HepG2 (cell line): ENCODE results near the gene TBC1D22A. TPM values are rescaled to one million over a fixed set of nuclear protein-coding genes. Genes with fewer than 3 reads are reported as not detected.

Experiments
- ATAC-seq: fragments of 200-7000 bp; cut with Tn5 transposase; 3 replicates; pipeline ENCODE4 v1.9.1; 2020; ENCODE audit warnings: mild to moderate bottlenecking, moderate library complexity
- BruUV-seq: library from RNA; stranded (reverse); fragments of 400-500 nt; replicated peaks from 2 replicates; lab custom pipeline; 2021; lab: Mats Ljungman, UMichigan
- CTCF ChIA-PET: fragments of 300-600 bp; formaldehyde crosslinking; extraction: SDS; loops from one replicate; lab custom pipeline; 2021; ENCODE audit warnings: low total read pairs, inconsistent platforms, low intra/inter-chr PET ratio; lab: Yijun Ruan, JAX
- POLR2A ChIA-PET: fragments of 350-600 bp; sonication (Branson Sonifier 250); formaldehyde crosslinking; loops from one replicate; lab custom pipeline; 2020; ENCODE audit warnings: antibody characterized with exemption, inconsistent platforms; lab: Yijun Ruan, JAX
- DNase-seq: peaks from one replicate; pipeline ENCODE4 v3.0.0-alpha.2; 2015; ENCODE audit warnings: low spot score
- FAIRE-seq: peaks from 3 replicates; lab custom pipeline; 2011; peaks lifted over from hg19 to GRCh38; lab: Jason Lieb, UNC
- H2AFZ ChIP-seq: one replicate; pipeline ENCODE4 v1.6.1; 2011; ENCODE audit warnings: low read length, inconsistent platforms
- H3K27ac ChIP-seq: fragments of 300-600 bp; 3 replicates; pipeline ENCODE4 v1.8.0; 2011; ENCODE audit warnings: mixed run types, mild to moderate bottlenecking, mixed read lengths, low read length, inconsistent platforms; ENCODE audit not compliant: insufficient read depth; ENCODE audit errors: extremely low read length
- H3K27me3 ChIP-seq, 2 experiments: fragments of 200-600 bp in 1 of 2; 2 replicates in 1 of 2; 3 replicates in 1 of 2; pipeline versions ENCODE4 v1.6.0 to v1.8.0; 2011; ENCODE audit warnings: low read length in 2 of 2, mild to moderate bottlenecking in 2 of 2, moderate library complexity in 2 of 2, inconsistent platforms in 1 of 2; ENCODE audit not compliant: insufficient read depth in 2 of 2, control insufficient read depth in 1 of 2
- H3K36me3 ChIP-seq, 2 experiments: fragments of 200-600 bp in 1 of 2; replicated peaks in 1 of 2; 2 replicates in 1 of 2; 3 replicates in 1 of 2; pipeline versions ENCODE4 v1.5.1 to v1.8.0; 2011; ENCODE audit warnings: low read length in 2 of 2, inconsistent platforms in 1 of 2; ENCODE audit not compliant: insufficient read depth in 2 of 2, control insufficient read depth in 1 of 2
- H3K4me1 ChIP-seq: 2 replicates; pipeline ENCODE4 v1.5.1; 2012; ENCODE audit warnings: low read length, inconsistent platforms; ENCODE audit not compliant: insufficient read depth
- H3K4me2 ChIP-seq: 2 replicates; pipeline ENCODE4 v1.6.0; 2011; ENCODE audit warnings: low read depth, low read length, inconsistent platforms
- H3K4me3 ChIP-seq, 3 experiments: fragments of 200-600 bp in 1 of 3; sonication (generic), shearing (Covaris generic) in 1 of 3; replicated peaks in 1 of 3; 2 replicates each; pipeline ENCODE4 v1.5.1; 2011 to 2016; ENCODE audit warnings: low read length in 3 of 3, inconsistent platforms in 2 of 3, low read depth in 2 of 3, mild to moderate bottlenecking in 2 of 3, control low read depth in 1 of 3, mixed read lengths in 1 of 3; ENCODE audit not compliant: insufficient read depth in 1 of 3
- H3K79me2 ChIP-seq: one replicate; pipeline ENCODE4 v1.6.1; 2011; ENCODE audit warnings: low read length, inconsistent platforms; ENCODE audit not compliant: insufficient read depth
- H3K9ac ChIP-seq: 2 replicates; pipeline ENCODE4 v1.6.0; 2011; ENCODE audit warnings: mild to moderate bottlenecking, low read depth, low read length, inconsistent platforms; ENCODE audit not compliant: insufficient read depth
- H3K9me3 ChIP-seq: 2 replicates; pipeline ENCODE4 v1.5.1; 2012; ENCODE audit warnings: mild to moderate bottlenecking, low read length
- H4K20me1 ChIP-seq: 2 replicates; pipeline ENCODE4 v1.6.0; 2011; ENCODE audit warnings: inconsistent platforms, mild to moderate bottlenecking, low read length, moderate library complexity; ENCODE audit not compliant: insufficient read depth
- AHR ChIP-seq: IDR thresholded peaks from 2 replicates; pipeline ENCODE4 v1.6.1; 2018; ENCODE audit warnings: missing genetic modification reagents, missing compliant biosample characterization
- RCOR2 ChIP-seq: IDR thresholded peaks from 2 replicates; pipeline ENCODE4 v1.6.1; 2016; ENCODE audit warnings: missing biosample characterization, missing genetic modification reagents
- SALL1 ChIP-seq: sonication (generic); formaldehyde crosslinking; IDR thresholded peaks from 2 replicates; pipeline ENCODE4 v1.8.0; 2022; ENCODE audit warnings: mild to moderate bottlenecking, missing genetic modification reagents
- ZBTB20 ChIP-seq: sonication (generic); formaldehyde crosslinking; IDR thresholded peaks from 2 replicates; pipeline ENCODE4 v1.8.1; 2023; ENCODE audit warnings: missing genetic modification reagents, low read depth, mild to moderate bottlenecking, borderline replicate concordance
- ZNF331 ChIP-seq: sonication (generic); formaldehyde crosslinking; IDR thresholded peaks from 2 replicates; pipeline ENCODE4 v1.4.0; 2020; ENCODE audit warnings: missing genetic modification reagents
- ZNF766 ChIP-seq: sonication (generic); formaldehyde crosslinking; IDR thresholded peaks from 2 replicates; pipeline ENCODE4 v1.5.0; 2020; ENCODE audit warnings: missing genetic modification reagents, borderline replicate concordance
- WGBS: methylation state at CpG from one replicate; pipeline ENCODE4 v1.1.6; 2017; ENCODE audit warnings: low lambda C conversion rate; 5-methylcytosine and 5-hydroxymethylcytosine counted together
- in situ Hi-C: cut with HindIII; loops from 2 replicates; pipeline ENCODE4 v1.10.0; 2017; ENCODE audit warnings: low pct_unique_long_range_greater_than_20kb; ENCODE audit not compliant: extremely low pct_ligation_motif_present
- intact Hi-C: fragments of 100-400 bp; cut with micrococcal nuclease; formaldehyde crosslinking; loops from one replicate; pipeline ENCODE4 v1.10.0; 2022; ENCODE audit not compliant: unreplicated experiment
- polyA plus RNA-seq, 8 experiments: library from polyadenylated mRNA; depleted of rRNA in 3 of 8; stranded (reverse) in 7 of 8; unstranded in 1 of 8; fragments of >200 nt; fragmentation: Illumina TruSeq in 4 of 8; extraction: Trizol in 4 of 8; gene quantifications; 2 replicates each; pipeline versions ENCODE4 v1.2.1 to v1.2.3, GENCODE V29; 2011 to 2016; ENCODE audit warnings: low read depth in 4 of 8, missing spikeins in 1 of 8, mixed read lengths in 1 of 8; ENCODE audit not compliant: insufficient read depth in 1 of 8
- total RNA-seq, 5 experiments: library from RNA; depleted of rRNA; stranded (reverse); fragments of >200 nt; fragmentation: Illumina TruSeq; extraction: Trizol; gene quantifications; 2 replicates each; pipeline ENCODE4 v1.2.3, GENCODE V29; 2016; ENCODE audit warnings: low read depth in 1 of 5
- TF ChIP-seq, protein P1 (sequence below): IDR thresholded peaks from 2 replicates; pipeline ENCODE4 v1.6.1; 2016; ENCODE audit warnings: missing biosample characterization, missing genetic modification reagents, low read depth
- TF ChIP-seq, protein P2 (sequence below), 2 experiments: sonication (generic) in 1 of 2; formaldehyde crosslinking in 1 of 2; IDR thresholded peaks; 2 replicates each; pipeline versions ENCODE4 v1.4.0 to v1.6.1; 2018 to 2020; ENCODE audit warnings: missing genetic modification reagents in 2 of 2, borderline replicate concordance in 1 of 2, low read depth in 1 of 2, mild to moderate bottlenecking in 1 of 2, missing biosample characterization in 1 of 2
- TF ChIP-seq, protein P3 (sequence below): sonication (generic); formaldehyde crosslinking; IDR thresholded peaks from 2 replicates; pipeline ENCODE4 v1.9.0; 2021; ENCODE audit warnings: mild to moderate bottlenecking, missing genetic modification reagents

The TBC1D22A gene
- total and polyA plus RNA-seq, 2 of the 13 experiments (the other 11 are each of a cell fraction or from before 2014, with no cell fraction given): 17.3 to 18.0 TPM

DNA sequence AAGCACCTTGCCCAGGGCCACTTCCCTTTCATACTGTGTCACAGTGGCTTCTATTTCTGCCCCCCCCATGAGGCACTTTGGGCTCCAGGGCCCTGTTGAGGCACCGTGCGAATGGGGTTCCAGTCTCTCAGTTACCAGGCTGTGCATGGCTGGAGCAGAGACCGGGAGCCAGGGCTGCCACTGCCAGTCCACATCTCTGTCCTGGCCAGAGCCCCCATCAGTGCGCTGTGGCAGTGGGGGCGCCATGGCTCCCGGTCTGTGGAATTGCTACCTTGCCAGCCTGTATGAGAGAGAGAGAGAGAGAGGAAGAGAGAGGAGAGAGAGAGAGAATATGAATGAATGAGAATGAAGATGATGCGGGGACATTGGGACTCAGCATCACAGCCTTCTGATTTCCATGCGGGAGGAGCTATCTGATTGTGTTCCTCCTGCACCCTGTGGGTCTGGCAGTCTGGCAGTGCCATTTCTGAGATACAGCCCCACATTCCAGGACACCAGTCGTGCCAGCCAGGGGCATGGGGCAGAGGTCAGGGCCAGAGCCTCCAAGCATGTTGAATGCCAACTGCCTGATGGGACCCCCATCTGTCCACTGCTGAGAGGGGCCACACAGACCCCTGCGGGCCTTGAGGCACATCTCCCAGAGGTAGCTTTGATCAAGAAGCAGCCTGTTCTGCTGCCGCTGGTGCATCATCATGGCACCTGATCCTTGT, 279.8 kb downstream of the TBC1D22A start:
- H3K36me3 ChIP-seq: peaks cover 0 to 2% of the 10 kb centered on the region in 2 experiments; a peak in 2 of 5 replicates
- 99% methylated on average over 8 of the region's 11 CpGs for WGBS
- no peak for DNase-seq
- intact Hi-C loops (no loop called here), in situ Hi-C loops (no loop called here)
- no peaks in the 10 kb centered on the region for H3K79me2 ChIP-seq
- no peak overlapping the region for H3K9ac ChIP-seq
- ChIA-PET POLR2A (no interaction called here), CTCF (no interaction called here)
- no peak for ATAC-seq
- no peak overlapping the region for H2AFZ ChIP-seq
- no peaks in the 10 kb centered on the region for H3K9me3 ChIP-seq
- H3K4me3 ChIP-seq: no peak overlapping the region
- H3K4me1 ChIP-seq: peaks cover 20% of the 10 kb centered on the region
- no peaks in the 10 kb centered on the region; the same call in 1 of the 2 replicates for H4K20me1 ChIP-seq
- H3K27ac ChIP-seq: no peak overlapping the region
- no peak overlapping the region for H3K4me2 ChIP-seq
- no peak for FAIRE-seq
- no peaks in the 10 kb centered on the region for H3K27me3 ChIP-seq
- no TSS peak for BruUV-seq
- TF ChIP-seq, protein P1, sequence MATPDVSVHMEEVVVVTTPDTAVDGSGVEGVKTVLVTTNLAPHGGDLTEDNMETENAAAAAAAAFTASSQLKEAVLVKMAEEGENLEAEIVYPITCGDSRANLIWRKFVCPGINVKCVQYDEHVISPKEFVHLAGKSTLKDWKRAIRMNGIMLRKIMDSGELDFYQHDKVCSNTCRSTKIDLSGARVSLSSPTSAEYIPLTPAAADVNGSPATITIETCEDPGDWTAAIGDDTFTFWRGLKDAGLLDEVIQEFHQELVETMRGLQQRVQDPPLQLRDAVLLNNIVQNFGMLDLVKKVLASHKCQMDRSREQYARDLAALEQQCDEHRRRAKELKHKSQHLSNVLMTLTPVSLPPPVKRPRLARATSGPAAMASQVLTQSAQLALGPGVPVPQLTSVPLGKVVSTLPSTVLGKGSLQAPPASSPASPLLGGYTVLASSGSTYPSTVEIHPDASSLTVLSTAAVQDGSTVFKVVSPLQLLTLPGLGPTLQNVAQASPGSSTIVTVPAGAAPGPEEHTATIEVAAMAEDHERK (CRISPR knock-in tag): no peak
- TF ChIP-seq RCOR2 (CRISPR knock-in tag) (no peak), SALL1 (CRISPR knock-in tag) (no peak), ZNF331 (no peak), ZBTB20 (CRISPR knock-in tag) (no peak), AHR (CRISPR knock-in tag) (no peak), ZNF766 (CRISPR knock-in tag) (no peak)
- TF ChIP-seq, protein P2, sequence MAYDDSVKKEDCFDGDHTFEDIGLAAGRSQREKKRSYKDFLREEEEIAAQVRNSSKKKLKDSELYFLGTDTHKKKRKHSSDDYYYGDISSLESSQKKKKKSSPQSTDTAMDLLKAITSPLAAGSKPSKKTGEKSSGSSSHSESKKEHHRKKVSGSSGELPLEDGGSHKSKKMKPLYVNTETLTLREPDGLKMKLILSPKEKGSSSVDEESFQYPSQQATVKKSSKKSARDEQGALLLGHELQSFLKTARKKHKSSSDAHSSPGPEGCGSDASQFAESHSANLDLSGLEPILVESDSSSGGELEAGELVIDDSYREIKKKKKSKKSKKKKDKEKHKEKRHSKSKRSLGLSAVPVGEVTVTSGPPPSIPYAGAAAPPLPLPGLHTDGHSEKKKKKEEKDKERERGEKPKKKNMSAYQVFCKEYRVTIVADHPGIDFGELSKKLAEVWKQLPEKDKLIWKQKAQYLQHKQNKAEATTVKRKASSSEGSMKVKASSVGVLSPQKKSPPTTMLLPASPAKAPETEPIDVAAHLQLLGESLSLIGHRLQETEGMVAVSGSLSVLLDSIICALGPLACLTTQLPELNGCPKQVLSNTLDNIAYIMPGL (CRISPR knock-in tag; IDR thresholded peaks at IDR 0.05; ENCODE audit: borderline replicate concordance in 1 of 2, low read depth in 1 of 2): no peak
- TF ChIP-seq, protein P3, sequence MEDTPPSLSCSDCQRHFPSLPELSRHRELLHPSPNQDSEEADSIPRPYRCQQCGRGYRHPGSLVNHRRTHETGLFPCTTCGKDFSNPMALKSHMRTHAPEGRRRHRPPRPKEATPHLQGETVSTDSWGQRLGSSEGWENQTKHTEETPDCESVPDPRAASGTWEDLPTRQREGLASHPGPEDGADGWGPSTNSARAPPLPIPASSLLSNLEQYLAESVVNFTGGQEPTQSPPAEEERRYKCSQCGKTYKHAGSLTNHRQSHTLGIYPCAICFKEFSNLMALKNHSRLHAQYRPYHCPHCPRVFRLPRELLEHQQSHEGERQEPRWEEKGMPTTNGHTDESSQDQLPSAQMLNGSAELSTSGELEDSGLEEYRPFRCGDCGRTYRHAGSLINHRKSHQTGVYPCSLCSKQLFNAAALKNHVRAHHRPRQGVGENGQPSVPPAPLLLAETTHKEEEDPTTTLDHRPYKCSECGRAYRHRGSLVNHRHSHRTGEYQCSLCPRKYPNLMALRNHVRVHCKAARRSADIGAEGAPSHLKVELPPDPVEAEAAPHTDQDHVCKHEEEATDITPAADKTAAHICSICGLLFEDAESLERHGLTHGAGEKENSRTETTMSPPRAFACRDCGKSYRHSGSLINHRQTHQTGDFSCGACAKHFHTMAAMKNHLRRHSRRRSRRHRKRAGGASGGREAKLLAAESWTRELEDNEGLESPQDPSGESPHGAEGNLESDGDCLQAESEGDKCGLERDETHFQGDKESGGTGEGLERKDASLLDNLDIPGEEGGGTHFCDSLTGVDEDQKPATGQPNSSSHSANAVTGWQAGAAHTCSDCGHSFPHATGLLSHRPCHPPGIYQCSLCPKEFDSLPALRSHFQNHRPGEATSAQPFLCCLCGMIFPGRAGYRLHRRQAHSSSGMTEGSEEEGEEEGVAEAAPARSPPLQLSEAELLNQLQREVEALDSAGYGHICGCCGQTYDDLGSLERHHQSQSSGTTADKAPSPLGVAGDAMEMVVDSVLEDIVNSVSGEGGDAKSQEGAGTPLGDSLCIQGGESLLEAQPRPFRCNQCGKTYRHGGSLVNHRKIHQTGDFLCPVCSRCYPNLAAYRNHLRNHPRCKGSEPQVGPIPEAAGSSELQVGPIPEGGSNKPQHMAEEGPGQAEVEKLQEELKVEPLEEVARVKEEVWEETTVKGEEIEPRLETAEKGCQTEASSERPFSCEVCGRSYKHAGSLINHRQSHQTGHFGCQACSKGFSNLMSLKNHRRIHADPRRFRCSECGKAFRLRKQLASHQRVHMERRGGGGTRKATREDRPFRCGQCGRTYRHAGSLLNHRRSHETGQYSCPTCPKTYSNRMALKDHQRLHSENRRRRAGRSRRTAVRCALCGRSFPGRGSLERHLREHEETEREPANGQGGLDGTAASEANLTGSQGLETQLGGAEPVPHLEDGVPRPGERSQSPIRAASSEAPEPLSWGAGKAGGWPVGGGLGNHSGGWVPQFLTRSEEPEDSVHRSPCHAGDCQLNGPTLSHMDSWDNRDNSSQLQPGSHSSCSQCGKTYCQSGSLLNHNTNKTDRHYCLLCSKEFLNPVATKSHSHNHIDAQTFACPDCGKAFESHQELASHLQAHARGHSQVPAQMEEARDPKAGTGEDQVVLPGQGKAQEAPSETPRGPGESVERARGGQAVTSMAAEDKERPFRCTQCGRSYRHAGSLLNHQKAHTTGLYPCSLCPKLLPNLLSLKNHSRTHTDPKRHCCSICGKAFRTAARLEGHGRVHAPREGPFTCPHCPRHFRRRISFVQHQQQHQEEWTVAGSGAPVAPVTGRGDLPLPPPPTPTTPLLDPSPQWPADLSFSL (CRISPR knock-in tag): no peak
